H1 (cell line): ENCODE measurements around the gene CCDC136. TPM values are rescaled to one million over a fixed set of nuclear protein-coding genes. Genes with fewer than 3 reads are reported as not detected.

ENCODE experiments used
- CTCF ChIA-PET: fragments of 300-600 bp; sonication (Branson Sonifier 250); formaldehyde crosslinking; loops from one replicate; lab custom pipeline; 2021; ENCODE audit not compliant: partially characterized antibody; lab: Charles Lee
- POLR2A ChIA-PET: fragments of 300-600 bp; sonication (Branson Sonifier 250); formaldehyde crosslinking; loops from one replicate; lab custom pipeline; 2021; ENCODE audit warnings: inconsistent platforms; ENCODE audit not compliant: partially characterized antibody; lab: Charles Lee
- DNase-seq, 2 experiments: peaks; one replicate each; pipeline versions ENCODE4 v3.0.0 to v3.0.0-alpha.2; 2010 to 2022; ENCODE audit warnings: low spot score in 2 of 2, low read depth in 1 of 2, mixed read lengths in 1 of 2
- FAIRE-seq: peaks from 2 replicates; lab custom pipeline; 2011; peaks lifted over from hg19 to GRCh38; lab: Jason Lieb, UNC
- H2AFZ ChIP-seq: 2 replicates; pipeline ENCODE4 v1.8.1; 2012; ENCODE audit warnings: low read length, inconsistent platforms
- H2AK5ac ChIP-seq: 2 replicates; pipeline ENCODE4 v1.6.1; 2013; ENCODE audit warnings: low read depth, low read length
- H2BK120ac ChIP-seq: replicated peaks from 2 replicates; pipeline ENCODE3; 2013; ENCODE audit warnings: low read depth, low read length, inconsistent platforms
- H2BK12ac ChIP-seq: 2 replicates; pipeline ENCODE4 v1.6.1; 2013; ENCODE audit warnings: low read depth, low read length
- H2BK15ac ChIP-seq: 2 replicates; pipeline ENCODE4 v1.6.1; 2013; ENCODE audit warnings: low read length
- H2BK20ac ChIP-seq: 2 replicates; pipeline ENCODE4 v1.6.1; 2013; ENCODE audit warnings: low read length
- H2BK5ac ChIP-seq: 2 replicates; pipeline ENCODE4 v1.6.1; 2013; ENCODE audit warnings: low read depth, low read length
- H3K14ac ChIP-seq: 2 replicates; pipeline ENCODE4 v1.6.1; 2013; ENCODE audit warnings: inconsistent platforms; ENCODE audit not compliant: insufficient read length
- H3K18ac ChIP-seq: 2 replicates; pipeline ENCODE4 v1.6.1; 2013; ENCODE audit warnings: low read length; ENCODE audit errors: extremely low read depth
- H3K23ac ChIP-seq: 2 replicates; pipeline ENCODE4 v1.6.1; 2013; ENCODE audit warnings: inconsistent platforms; ENCODE audit not compliant: insufficient read length
- H3K23me2 ChIP-seq: 2 replicates; pipeline ENCODE4 v1.6.1; 2013; ENCODE audit warnings: low read depth, low read length
- H3K27ac ChIP-seq: 2 replicates; pipeline ENCODE4 v1.6.1; 2011; ENCODE audit warnings: low read depth, low read length, inconsistent platforms
- H3K27me3 ChIP-seq, 4 experiments: replicated peaks in 1 of 4; 1 replicate in 1 of 4; 2 replicates in 3 of 4; pipeline versions ENCODE4 v1.6.1 to v1.8.1; 2011 to 2013; ENCODE audit warnings: low read length in 3 of 4, mild to moderate bottlenecking in 3 of 4, inconsistent platforms in 2 of 4, mixed read lengths in 2 of 4, moderate library complexity in 1 of 4; ENCODE audit not compliant: control insufficient read depth in 3 of 4, insufficient read depth in 3 of 4; ENCODE audit errors: extremely low read depth in 1 of 4
- H3K36me3 ChIP-seq, 4 experiments: 2 replicates each; pipeline versions ENCODE4 v1.6.1 to v1.8.1; 2011 to 2013; ENCODE audit warnings: mild to moderate bottlenecking in 4 of 4, low read length in 3 of 4, moderate library complexity in 2 of 4, control low read depth in 1 of 4, inconsistent platforms in 1 of 4; ENCODE audit not compliant: insufficient read depth in 4 of 4, control insufficient read depth in 2 of 4
- H3K4ac ChIP-seq: replicated peaks from 2 replicates; pipeline ENCODE3; 2013; ENCODE audit warnings: low read length, low read depth, mixed read lengths, inconsistent platforms; ENCODE audit not compliant: insufficient read length
- H3K4me1 ChIP-seq, 4 experiments: replicated peaks in 1 of 4; 1 replicate in 1 of 4; 2 replicates in 3 of 4; pipeline versions ENCODE4 v1.6.1 to v1.8.1; 2011 to 2013; ENCODE audit warnings: low read length in 3 of 4, inconsistent platforms in 2 of 4, mixed read lengths in 1 of 4; ENCODE audit not compliant: insufficient read depth in 4 of 4, control insufficient read depth in 3 of 4
- H3K4me2 ChIP-seq, 2 experiments: 2 replicates each; pipeline versions ENCODE4 v1.6.1 to v1.8.1; 2011 to 2013; ENCODE audit warnings: low read depth in 2 of 2, low read length in 2 of 2, control low read depth in 1 of 2, inconsistent platforms in 1 of 2, mild to moderate bottlenecking in 1 of 2; ENCODE audit not compliant: insufficient read depth in 1 of 2
- H3K4me3 ChIP-seq, 4 experiments: fragments of 200-600, 300-600 bp in 1 of 4; sonication (generic), shearing (Covaris generic), sonication (Bioruptor Twin) in 1 of 4; 2 replicates each; pipeline versions ENCODE4 v1.5.1 to v1.8.1; 2011 to 2016; ENCODE audit warnings: low read length in 4 of 4, low read depth in 3 of 4, control low read depth in 2 of 4, inconsistent platforms in 2 of 4, mild to moderate bottlenecking in 2 of 4, mixed read lengths in 1 of 4, moderate library complexity in 1 of 4; ENCODE audit not compliant: insufficient read depth in 2 of 4; ENCODE audit errors: extremely low read depth in 1 of 4
- H3K56ac ChIP-seq: replicated peaks from 2 replicates; pipeline ENCODE3; 2013; ENCODE audit warnings: low read depth, mild to moderate bottlenecking, mixed read lengths, low read length, inconsistent platforms; ENCODE audit not compliant: insufficient read length
- H3K79me1 ChIP-seq: 2 replicates; pipeline ENCODE4 v1.6.1; 2013; ENCODE audit warnings: low read depth, low read length, control low read depth
- H3K79me2 ChIP-seq, 2 experiments: 2 replicates each; pipeline versions ENCODE4 v1.6.1 to v1.8.1; 2012 to 2013; ENCODE audit warnings: low read length in 2 of 2, mild to moderate bottlenecking in 2 of 2, inconsistent platforms in 1 of 2; ENCODE audit not compliant: insufficient read depth in 2 of 2, control insufficient read depth in 1 of 2
- H3K9ac ChIP-seq, 4 experiments: replicated peaks in 1 of 4; 1 replicate in 1 of 4; 2 replicates in 3 of 4; pipeline versions ENCODE4 v1.6.1 to v1.8.1; 2011 to 2013; ENCODE audit warnings: low read depth in 3 of 4, low read length in 3 of 4, control low read depth in 2 of 4, mild to moderate bottlenecking in 2 of 4, moderate library complexity in 2 of 4, inconsistent platforms in 1 of 4; ENCODE audit errors: extremely low read depth in 1 of 4
- H3K9me3 ChIP-seq, 2 experiments: 2 replicates each; pipeline versions ENCODE4 v1.6.1 to v1.8.1; 2012 to 2013; ENCODE audit warnings: mild to moderate bottlenecking in 2 of 2, moderate library complexity in 2 of 2, control low read depth in 1 of 2, inconsistent platforms in 1 of 2, low read depth in 1 of 2, low read length in 1 of 2, mixed read lengths in 1 of 2; ENCODE audit not compliant: insufficient read depth in 2 of 2
- H4K20me1 ChIP-seq, 2 experiments: replicated peaks in 1 of 2; 2 replicates each; pipeline versions ENCODE3 to v1.8.1; 2011 to 2013; ENCODE audit warnings: inconsistent platforms in 2 of 2, low read length in 2 of 2, mild to moderate bottlenecking in 1 of 2; ENCODE audit not compliant: insufficient read depth in 2 of 2, control insufficient read depth in 1 of 2
- H4K5ac ChIP-seq: 2 replicates; pipeline ENCODE4 v1.6.1; 2013; ENCODE audit warnings: low read length, low read depth, mixed read lengths, inconsistent platforms; ENCODE audit not compliant: insufficient read length
- H4K8ac ChIP-seq: 2 replicates; pipeline ENCODE4 v1.8.0; 2013; ENCODE audit warnings: mild to moderate bottlenecking, moderate library complexity, low read length, inconsistent platforms; ENCODE audit not compliant: insufficient read depth; ENCODE audit errors: extremely low read depth
- H4K91ac ChIP-seq: replicated peaks from 2 replicates; pipeline ENCODE3; 2013; ENCODE audit warnings: low read length, mixed read lengths, inconsistent platforms; ENCODE audit not compliant: insufficient read length
- BRCA1 ChIP-seq: IDR thresholded peaks from 2 replicates; pipeline ENCODE4 v1.6.1; 2012; ENCODE audit warnings: low read depth, low read length, improper control_type of control experiment
- CBX8 ChIP-seq: fragments of 300-800, 300-1000 bp; sonication (generic); IDR thresholded peaks from 2 replicates; pipeline ENCODE4 v1.7.1; 2016; ENCODE audit warnings: low read depth, low read length, borderline replicate concordance
- CEBPB ChIP-seq: IDR thresholded peaks from 2 replicates; pipeline ENCODE4 v1.6.1; 2012; ENCODE audit warnings: low read depth, low read length
- CHD1 ChIP-seq: IDR thresholded peaks from 2 replicates; pipeline ENCODE4 v1.6.1; 2012; ENCODE audit warnings: low read depth, low read length, improper control_type of control experiment
- EGR1 ChIP-seq: IDR thresholded peaks from 2 replicates; pipeline ENCODE4 v1.6.1; 2011; ENCODE audit warnings: low read depth, low read length, borderline replicate concordance
- EP300 ChIP-seq, 2 experiments: IDR thresholded peaks; 1 replicate in 1 of 2; 2 replicates in 1 of 2; pipeline ENCODE4 v1.6.1; 2011 to 2012; ENCODE audit warnings: low read depth in 2 of 2, low read length in 2 of 2, mild to moderate bottlenecking in 2 of 2, borderline replicate concordance in 1 of 2, inconsistent platforms in 1 of 2, moderate library complexity in 1 of 2
- JUN ChIP-seq: IDR thresholded peaks from 2 replicates; pipeline ENCODE4 v1.6.1; 2011; ENCODE audit warnings: low read depth, mild to moderate bottlenecking, improper control_type of control experiment, low read length
- JUND ChIP-seq: IDR thresholded peaks from 2 replicates; pipeline ENCODE4 v1.6.1; 2011; ENCODE audit warnings: mild to moderate bottlenecking, improper control_type of control experiment, low read length
- POU5F1 ChIP-seq: IDR thresholded peaks from 2 replicates; pipeline ENCODE4 v1.6.1; 2011; ENCODE audit warnings: low read depth, mild to moderate bottlenecking, low read length, moderate library complexity
- RBBP5 ChIP-seq: IDR thresholded peaks from 2 replicates; pipeline ENCODE4 v1.7.1; 2012; ENCODE audit warnings: low read depth, mild to moderate bottlenecking, inconsistent platforms, low read length, moderate library complexity, borderline replicate concordance
- SIN3A ChIP-seq, 2 experiments: IDR thresholded peaks in 1 of 2; conservative IDR thresholded peaks in 1 of 2; 2 replicates each; pipeline ENCODE4 v1.6.1; 2011 to 2012; ENCODE audit warnings: low read length in 2 of 2, improper control_type of control experiment in 1 of 2, low read depth in 1 of 2, mild to moderate bottlenecking in 1 of 2
- SP4 ChIP-seq: IDR thresholded peaks from 2 replicates; pipeline ENCODE4 v1.6.1; 2012; ENCODE audit warnings: low read length, inconsistent platforms
- TAF1 ChIP-seq: IDR thresholded peaks from 2 replicates; pipeline ENCODE4 v1.6.1; 2011; ENCODE audit warnings: mild to moderate bottlenecking, low read depth, low read length
- TEAD4 ChIP-seq: IDR thresholded peaks from 2 replicates; pipeline ENCODE4 v1.6.1; 2012; ENCODE audit warnings: low read depth, low read length, inconsistent platforms, mixed read lengths
- WGBS, 2 experiments: shearing (Covaris generic) in 1 of 2; methylation state at CpG; one replicate each; pipeline versions ENCODE4 v1.1.6 to v1.1.7; 2013 to 2015; ENCODE audit warnings: low lambda C conversion rate in 2 of 2, mixed read lengths in 2 of 2, inconsistent platforms in 1 of 2, low coverage in 1 of 2, missing lambda C conversion rate in 1 of 2; ENCODE audit not compliant: insufficient replicate concordance in 2 of 2, insufficient coverage in 1 of 2, insufficient read length in 1 of 2; ENCODE audit errors: extremely low coverage in 1 of 2, missing lambda C conversion rate in 1 of 2; 5-methylcytosine and 5-hydroxymethylcytosine counted together
- polyA plus RNA-seq, 7 experiments: library from polyadenylated mRNA; depleted of rRNA in 3 of 7; stranded (reverse) in 5 of 7; unstranded in 2 of 7; fragments of >200 nt in 5 of 7; fragments of 200-250 nt in 2 of 7; gene quantifications; 1 replicate in 5 of 7; 2 replicates in 1 of 7; 4 replicates in 1 of 7; pipeline versions ENCODE4 v1.2.1 to v1.2.3, GENCODE V29; 2011 to 2013; ENCODE audit warnings: missing spikeins in 2 of 7, mixed read lengths in 2 of 7
- total RNA-seq: library from RNA; stranded (reverse); fragmentation: NEBNext Ultra II Directional; extraction: Animal tissue kit (Norgen Biotek cat#: 25700); gene quantifications from 2 replicates; pipeline ENCODE4 v1.2.1, GENCODE V29; 2021

Gene CCDC136
- total and polyA plus RNA-seq, 2 of the 8 experiments (the other 6 are each of a cell fraction or from before 2014, with no cell fraction given), result 35.6 to 47.7 TPM

DNA sequence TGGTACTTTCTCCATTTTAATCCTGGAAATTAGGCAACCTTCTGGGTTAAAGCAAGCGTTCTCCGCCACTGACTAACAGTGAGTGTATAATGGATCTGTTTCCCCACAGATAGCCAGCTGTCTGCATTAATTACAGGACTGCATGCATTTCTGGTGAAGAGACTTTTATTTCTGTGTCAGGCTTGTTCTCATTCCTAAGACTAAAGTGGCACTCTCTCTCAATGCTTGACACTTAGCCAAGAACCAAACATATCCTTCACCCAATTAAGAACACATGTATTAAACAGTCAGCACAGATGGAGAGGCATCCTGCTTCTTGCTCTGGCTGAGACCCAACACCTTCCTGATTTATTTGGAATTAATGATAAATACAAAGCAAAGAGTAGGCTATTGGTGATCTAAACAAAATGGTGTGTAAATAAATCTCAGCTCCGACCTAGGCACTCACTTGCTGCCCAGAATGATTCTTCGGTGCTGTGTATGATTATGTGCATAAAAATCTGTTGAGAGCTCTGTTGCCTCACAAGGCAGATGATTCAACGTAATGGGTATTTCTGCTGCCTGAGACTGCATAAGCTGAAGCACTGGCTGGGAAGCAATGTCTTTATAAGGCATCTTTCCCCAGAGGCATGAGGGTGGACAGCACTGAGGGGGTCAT lies 35.8 kb upstream of the CCDC136 start:
- H4K5ac ChIP-seq, result no peak overlapping the region
- H3K23me2 ChIP-seq, result no peaks in the 10 kb centered on the region
- no peaks in the 10 kb centered on the region for H3K27me3 ChIP-seq
- peaks cover 7% of the 10 kb centered on the region; the same call in 1 of the 2 replicates for H3K79me1 ChIP-seq
- peaks cover 3 to 12% of the 10 kb centered on the region in 2 experiments for H4K20me1 ChIP-seq
- H3K4me1 ChIP-seq, result no peaks in the 10 kb centered on the region
- no peak overlapping the region for H3K18ac ChIP-seq
- H2AFZ ChIP-seq, result no peak overlapping the region
- H3K4ac ChIP-seq, result no peak overlapping the region
- no peak overlapping the region for H3K23ac ChIP-seq
- POLR2A ChIA-PET, result interaction anchor here (0.6 to 1.5 kb wide), 7 partner anchors 9 to 257 kb away, joined by 3 to 8 read pairs (median 4); partner anchors contain the start of gene OPN1SW
- H3K4me2 ChIP-seq, result no peak overlapping the region
- no peaks in the 10 kb centered on the region for H3K9me3 ChIP-seq
- H2AK5ac ChIP-seq, result no peak overlapping the region
- no peak overlapping the region for H3K9ac ChIP-seq
- H2BK20ac ChIP-seq, result no peak overlapping the region
- H3K56ac ChIP-seq, result no peak overlapping the region
- no peak overlapping the region for H4K8ac ChIP-seq
- DNase-seq (no peak), FAIRE-seq (no peak)
- H3K79me2 ChIP-seq, result peaks cover 0 to 18% of the 10 kb centered on the region in 2 experiments; a peak in 2 of 4 replicates
- H3K14ac ChIP-seq, result no peak overlapping the region
- H4K91ac ChIP-seq, result no peak overlapping the region
- H2BK5ac ChIP-seq, result no peak overlapping the region
- H2BK120ac ChIP-seq, result no peak overlapping the region
- no peak overlapping the region for H3K27ac ChIP-seq
- CTCF ChIA-PET, result interaction anchor here (1.0 kb wide), 1 partner anchor 86 kb away, joined by 3 read pairs; no protein-coding TSS in a partner anchor
- H3K36me3 ChIP-seq, result peaks cover 20 to 98% (median 47%) of the 10 kb centered on the region in 4 experiments
- no peak overlapping the region for H3K4me3 ChIP-seq
- no peak overlapping the region for H2BK12ac ChIP-seq
- 93% methylated on average over 5 of the region's 5 CpGs; no CpG with 5 or more reads in 1 of the 2 experiments for WGBS, 2 experiments
- H2BK15ac ChIP-seq, result no peak overlapping the region
- TF ChIP-seq EP300 (IDR thresholded peaks at IDR 0.05; ENCODE audit: borderline replicate concordance in 1 of 2, low read depth in 2 of 2, low read length in 2 of 2) (no peak), EGR1 (no peak), TEAD4 (no peak), SIN3A (conservative IDR thresholded peaks at IDR 0.05 in 1 of 2, IDR thresholded peaks at IDR 0.05 in 1 of 2; ENCODE audit: low read depth in 1 of 2, low read length in 2 of 2) (no peak), RBBP5 (no peak), CEBPB (no peak), POU5F1 (no peak), SP4 (no peak), JUND (no peak), JUN (no peak), CBX8 (no peak), CHD1 (no peak), TAF1 (no peak), BRCA1 (no peak)
